ENCODE measurements around the gene SH3PXD2A. TPM values are rescaled to one million over a fixed set of nuclear protein-coding genes. Genes with fewer than 3 reads are reported as not detected.

SH3PXD2A gene
- total and polyA plus RNA-seq, 10 of the 15 experiments (the other 5 are each of a cell fraction or from before 2014, with no cell fraction given): 0.63 to 14.0 (median 4.4) TPM

- in situ Hi-C loops (cut with MboI) (no loop called here), intact Hi-C loops (cut with micrococcal nuclease; ENCODE audit: unreplicated experiment) (no loop called here)
- H3K4me2 ChIP-seq (ENCODE audit: control insufficient read depth, insufficient read depth): no peak overlapping the region
- DNase-seq (ENCODE audit: low read depth, low spot score) (no peak), ATAC-seq (no peak), FAIRE-seq (no peak)
- CTCF ChIA-PET: interaction anchor here (1.2 kb wide), 1 partner anchor 100 kb away, joined by 4 read pairs; no protein-coding TSS in a partner anchor
- no peak overlapping the region for H3K4me3 ChIP-seq
- H3K9me3 ChIP-seq (replicated peaks; ENCODE audit: control insufficient read depth, insufficient read depth, low read length): no peaks in the 10 kb centered on the region; the same call in 2 of the 3 replicates
- no TSS peak for BruUV-seq (replicated peaks)
- H3K79me2 ChIP-seq (ENCODE audit: control insufficient read depth, insufficient read depth, low read length): no peaks in the 10 kb centered on the region
- 0 out of 4 replicates have a peak, but pooled peaks cover 0 to 2% of the 10 kb centered on the region in 2 experiments for H3K27me3 ChIP-seq (replicated peaks in 1 of 2; ENCODE audit: control insufficient read depth in 2 of 2, insufficient read depth in 2 of 2, low read length in 1 of 2)
- SMC1A ChIA-PET (ENCODE audit: uncharacterized antibody, unreplicated experiment): interaction anchor here (0.6 to 1.2 kb wide), 2 partner anchors 35 to 389 kb away, joined by 3 to 4 read pairs; no protein-coding TSS in a partner anchor
- no peaks in the 10 kb centered on the region for H4K20me1 ChIP-seq (ENCODE audit: control insufficient read depth, insufficient read depth)
- no peak overlapping the region for H3K9ac ChIP-seq (ENCODE audit: control insufficient read depth, insufficient read depth, low read length)
- no peaks in the 10 kb centered on the region for H3K36me3 ChIP-seq (ENCODE audit: control insufficient read depth in 2 of 2, insufficient read depth in 2 of 2, low read length in 1 of 2)
- no peaks in the 10 kb centered on the region for H3K4me1 ChIP-seq (ENCODE audit: control insufficient read depth, insufficient read depth, low read length)
- POLR2A ChIA-PET: no interaction called here
- no peak overlapping the region for H3K27ac ChIP-seq (ENCODE audit: control insufficient read depth, insufficient read depth)
- RAD21 ChIA-PET (ENCODE audit: unreplicated experiment): interaction anchor here (0.8 to 1.3 kb wide), 2 partner anchors 35 to 110 kb away, joined by 3 to 4 read pairs; no protein-coding TSS in a partner anchor
- WGBS (ENCODE audit: insufficient coverage, insufficient replicate concordance, low lambda C conversion rate, missing lambda C conversion rate): 34% methylated on average over 14 of the region's 14 CpGs
- H2AFZ ChIP-seq (ENCODE audit: control insufficient read depth, low read depth, low read length): no peak overlapping the region
- TF ChIP-seq RUNX3 (IDR thresholded peaks at IDR 0.05; ENCODE audit: low read length) (0 out of 2 replicates have a peak, but pooled peaks have one; percentile 28), SUPT20H (IDR thresholded peaks at IDR 0.05; ENCODE audit: borderline replicate concordance, control insufficient read depth, low read depth, low read length) (no peak)
Measured at GRCh38 chr10:103747193-103747865, 108.0 kb downstream of the SH3PXD2A start.

DNA sequence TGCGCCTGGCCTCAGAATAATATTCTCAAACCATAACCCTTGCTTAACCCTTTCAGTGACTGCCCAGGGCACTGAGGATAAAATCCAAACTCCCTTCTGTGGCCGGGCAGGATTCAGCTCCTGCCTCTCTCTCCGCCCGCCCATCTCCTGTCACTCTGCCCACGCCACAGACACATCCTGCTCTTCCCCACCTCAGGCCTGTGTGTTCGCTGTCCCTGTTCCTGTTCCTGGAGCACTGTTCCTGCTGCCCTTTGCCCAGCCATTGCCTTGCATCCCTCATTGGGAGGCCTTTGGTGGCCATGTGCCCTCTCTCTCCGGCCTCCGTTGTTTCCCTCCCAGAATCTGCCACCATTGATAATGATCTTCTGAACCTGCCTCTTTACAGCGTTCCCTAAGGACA, 108.8 kb downstream of the SH3PXD2A start:
- Histone ChIP-seq H2AFZ (ENCODE audit: control insufficient read depth, low read depth, low read length) (no peak overlapping the region), H3K36me3 (ENCODE audit: control insufficient read depth in 2 of 2, insufficient read depth in 2 of 2, low read length in 1 of 2) (no peaks in the 10 kb centered on the region), H3K4me2 (ENCODE audit: control insufficient read depth, insufficient read depth) (no peak overlapping the region), H3K4me1 (ENCODE audit: control insufficient read depth, insufficient read depth, low read length) (no peaks in the 10 kb centered on the region), H4K20me1 (ENCODE audit: control insufficient read depth, insufficient read depth) (no peaks in the 10 kb centered on the region), H3K9ac (ENCODE audit: control insufficient read depth, insufficient read depth, low read length) (no peak overlapping the region), H3K4me3 (no peak overlapping the region), H3K27me3 (replicated peaks in 1 of 2; ENCODE audit: control insufficient read depth in 2 of 2, insufficient read depth in 2 of 2, low read length in 1 of 2) (0 out of 4 replicates have a peak, but pooled peaks cover 0 to under 1% of the 10 kb centered on the region in 2 experiments), H3K79me2 (ENCODE audit: control insufficient read depth, insufficient read depth, low read length) (no peaks in the 10 kb centered on the region), H3K27ac (ENCODE audit: control insufficient read depth, insufficient read depth) (no peak overlapping the region), H3K9me3 (replicated peaks; ENCODE audit: control insufficient read depth, insufficient read depth, low read length) (no peaks in the 10 kb centered on the region)
- SMC1A ChIA-PET (ENCODE audit: uncharacterized antibody, unreplicated experiment): no interaction called here
- intact Hi-C loops (cut with micrococcal nuclease; ENCODE audit: unreplicated experiment) (no loop called here), in situ Hi-C loops (cut with MboI) (no loop called here)
- DNase-seq (ENCODE audit: low read depth, low spot score): no peak
- FAIRE-seq: no peak
- RAD21 ChIA-PET (ENCODE audit: unreplicated experiment): interaction anchor here (0.8 to 1.3 kb wide), 2 partner anchors 34 to 110 kb away, joined by 3 to 4 read pairs; no protein-coding TSS in a partner anchor
- BruUV-seq (replicated peaks): no TSS peak
- 85% methylated on average over 9 of the region's 9 CpGs for WGBS (ENCODE audit: insufficient coverage, insufficient replicate concordance, low lambda C conversion rate, missing lambda C conversion rate)
- POLR2A ChIA-PET: no interaction called here
- ATAC-seq: no peak
- CTCF ChIA-PET: no interaction called here
- TF ChIP-seq NBN (IDR thresholded peaks at IDR 0.05) (no peak), ZBTB11 (CRISPR knock-in tag; IDR thresholded peaks at IDR 0.05) (no peak), SMARCA5 (IDR thresholded peaks at IDR 0.05) (no peak), TBL1XR1 (IDR thresholded peaks at IDR 0.05; ENCODE audit: low read depth, low read length) (no peak), EP300 (IDR thresholded peaks at IDR 0.05; ENCODE audit: borderline replicate concordance in 1 of 2, control insufficient read depth in 1 of 2, low read depth in 2 of 2, low read length in 2 of 2) (no peak), SREBF2 (IDR thresholded peaks at IDR 0.05; ENCODE audit: low read length) (no peak)
- TF ChIP-seq, protein P1, sequence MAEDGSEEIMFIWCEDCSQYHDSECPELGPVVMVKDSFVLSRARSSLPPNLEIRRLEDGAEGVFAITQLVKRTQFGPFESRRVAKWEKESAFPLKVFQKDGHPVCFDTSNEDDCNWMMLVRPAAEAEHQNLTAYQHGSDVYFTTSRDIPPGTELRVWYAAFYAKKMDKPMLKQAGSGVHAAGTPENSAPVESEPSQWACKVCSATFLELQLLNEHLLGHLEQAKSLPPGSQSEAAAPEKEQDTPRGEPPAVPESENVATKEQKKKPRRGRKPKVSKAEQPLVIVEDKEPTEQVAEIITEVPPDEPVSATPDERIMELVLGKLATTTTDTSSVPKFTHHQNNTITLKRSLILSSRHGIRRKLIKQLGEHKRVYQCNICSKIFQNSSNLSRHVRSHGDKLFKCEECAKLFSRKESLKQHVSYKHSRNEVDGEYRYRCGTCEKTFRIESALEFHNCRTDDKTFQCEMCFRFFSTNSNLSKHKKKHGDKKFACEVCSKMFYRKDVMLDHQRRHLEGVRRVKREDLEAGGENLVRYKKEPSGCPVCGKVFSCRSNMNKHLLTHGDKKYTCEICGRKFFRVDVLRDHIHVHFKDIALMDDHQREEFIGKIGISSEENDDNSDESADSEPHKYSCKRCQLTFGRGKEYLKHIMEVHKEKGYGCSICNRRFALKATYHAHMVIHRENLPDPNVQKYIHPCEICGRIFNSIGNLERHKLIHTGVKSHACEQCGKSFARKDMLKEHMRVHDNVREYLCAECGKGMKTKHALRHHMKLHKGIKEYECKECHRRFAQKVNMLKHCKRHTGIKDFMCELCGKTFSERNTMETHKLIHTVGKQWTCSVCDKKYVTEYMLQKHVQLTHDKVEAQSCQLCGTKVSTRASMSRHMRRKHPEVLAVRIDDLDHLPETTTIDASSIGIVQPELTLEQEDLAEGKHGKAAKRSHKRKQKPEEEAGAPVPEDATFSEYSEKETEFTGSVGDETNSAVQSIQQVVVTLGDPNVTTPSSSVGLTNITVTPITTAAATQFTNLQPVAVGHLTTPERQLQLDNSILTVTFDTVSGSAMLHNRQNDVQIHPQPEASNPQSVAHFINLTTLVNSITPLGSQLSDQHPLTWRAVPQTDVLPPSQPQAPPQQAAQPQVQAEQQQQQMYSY (CRISPR knock-in tag; IDR thresholded peaks at IDR 0.05): no peak

All from GM12878 (cell line).